HEK293 (cell line): ENCODE data around the gene UBE2M.

Source experiments
- CTCF ChIA-PET: fragments of 350-600 bp; formaldehyde crosslinking; extraction: SDS; loops from one replicate; lab custom pipeline; 2021; ENCODE audit warnings: antibody characterized with exemption; lab: Yijun Ruan, JAX
- POLR2A ChIA-PET: fragments of 300-600 bp; formaldehyde crosslinking; extraction: SDS; loops from one replicate; lab custom pipeline; 2020; ENCODE audit warnings: antibody characterized with exemption, inconsistent platforms; lab: Yijun Ruan, JAX
- H3K27ac ChIP-seq: fragments of 200-500 bp; sonication (Bioruptor generic); 2 replicates; pipeline ENCODE4 v1.5.1; 2014; ENCODE audit warnings: low read depth, low read length, control low read depth, inconsistent platforms; ENCODE audit errors: extremely low read depth
- H3K36me3 ChIP-seq, 2 experiments: fragments of 200-500 bp in 1 of 2; sonication (Bioruptor generic) in 1 of 2; 1 replicate in 1 of 2; 2 replicates in 1 of 2; pipeline ENCODE4 v1.5.1; 2014 to 2017; ENCODE audit warnings: inconsistent platforms in 2 of 2, low read length in 2 of 2; ENCODE audit not compliant: control insufficient read depth in 2 of 2, insufficient read depth in 1 of 2
- H3K4me1 ChIP-seq: fragments of 200-500 bp; sonication (Bioruptor generic); 2 replicates; pipeline ENCODE4 v1.5.1; 2014; ENCODE audit warnings: mild to moderate bottlenecking, low read length, inconsistent platforms; ENCODE audit not compliant: control insufficient read depth, insufficient read depth
- H3K4me3 ChIP-seq: 2 replicates; pipeline ENCODE4 v1.5.1; 2011; ENCODE audit warnings: low read depth, mild to moderate bottlenecking, control low read depth, low read length, moderate library complexity
- H3K9me3 ChIP-seq: fragments of 200-500 bp; sonication (Bioruptor generic); 2 replicates; pipeline ENCODE4 v1.5.1; 2014; ENCODE audit warnings: low read depth, low read length, inconsistent platforms; ENCODE audit not compliant: control insufficient read depth, insufficient read depth
- GLIS2 ChIP-seq: fragments of 450-650 bp; formaldehyde crosslinking; IDR thresholded peaks from 2 replicates; pipeline ENCODE4 v1.5.1; 2016; ENCODE audit warnings: missing biosample characterization, missing genetic modification characterization
- KLF1 ChIP-seq: fragments of 450-650 bp; formaldehyde crosslinking; IDR thresholded peaks from 2 replicates; pipeline ENCODE4 v1.5.1; 2016; ENCODE audit warnings: missing biosample characterization, missing genetic modification characterization
- KLF9 ChIP-seq: fragments of 450-650 bp; formaldehyde crosslinking; IDR thresholded peaks from 2 replicates; pipeline ENCODE4 v1.5.1; 2016; ENCODE audit warnings: missing biosample characterization, missing genetic modification characterization, low read depth
- MEIS1 ChIP-seq: sonication (generic); formaldehyde crosslinking; IDR thresholded peaks from 2 replicates; pipeline ENCODE4 v1.8.1; 2022; ENCODE audit warnings: missing genetic modification reagents, mild to moderate bottlenecking, borderline replicate concordance
- REPIN1 ChIP-seq: fragments of 450-650 bp; formaldehyde crosslinking; IDR thresholded peaks from 2 replicates; pipeline ENCODE4 v1.5.1; 2017; ENCODE audit warnings: missing biosample characterization, missing genetic modification characterization, low read depth
- SCRT1 ChIP-seq: fragments of 450-650 bp; formaldehyde crosslinking; IDR thresholded peaks from 2 replicates; pipeline ENCODE4 v1.5.1; 2016; ENCODE audit warnings: missing biosample characterization, missing genetic modification characterization, borderline replicate concordance
- SCRT2 ChIP-seq: fragments of 450-650 bp; formaldehyde crosslinking; IDR thresholded peaks from 2 replicates; pipeline ENCODE4 v1.5.1; 2016; ENCODE audit warnings: missing biosample characterization, missing genetic modification characterization
- SETDB1 ChIP-seq: IDR thresholded peaks from one replicate; pipeline ENCODE4 v1.6.1; 2017; ENCODE audit warnings: mild to moderate bottlenecking, low read length, moderate library complexity, mixed read lengths; ENCODE audit not compliant: insufficient read length
- ZBTB21 ChIP-seq: fragments of 450-650 bp; formaldehyde crosslinking; IDR thresholded peaks from 2 replicates; pipeline ENCODE4 v1.5.1; 2017; ENCODE audit warnings: missing biosample characterization, missing genetic modification characterization
- ZFP69B ChIP-seq: fragments of 450-650 bp; formaldehyde crosslinking; IDR thresholded peaks from 2 replicates; pipeline ENCODE4 v1.5.1; 2016; ENCODE audit warnings: missing biosample characterization, missing genetic modification characterization
- ZNF133 ChIP-seq: fragments of 450-650 bp; formaldehyde crosslinking; IDR thresholded peaks from 2 replicates; pipeline ENCODE4 v1.5.1; 2016; ENCODE audit warnings: missing biosample characterization, missing genetic modification characterization
- ZNF146 ChIP-seq: fragments of 450-650 bp; formaldehyde crosslinking; IDR thresholded peaks from 2 replicates; pipeline ENCODE4 v1.5.1; 2016; ENCODE audit warnings: missing biosample characterization, missing genetic modification characterization
- ZNF2 ChIP-seq: fragments of 450-650 bp; formaldehyde crosslinking; IDR thresholded peaks from 2 replicates; pipeline ENCODE4 v1.5.1; 2016; ENCODE audit warnings: missing biosample characterization, missing genetic modification characterization
- ZNF223 ChIP-seq: fragments of 450-650 bp; formaldehyde crosslinking; IDR thresholded peaks from 2 replicates; pipeline ENCODE4 v1.5.1; 2016; ENCODE audit warnings: missing biosample characterization, missing genetic modification characterization
- ZNF335 ChIP-seq: fragments of 450-650 bp; formaldehyde crosslinking; conservative IDR thresholded peaks from 2 replicates; pipeline ENCODE4 v1.5.1; 2016; ENCODE audit warnings: missing biosample characterization, missing genetic modification characterization
- ZNF433 ChIP-seq: fragments of 450-650 bp; formaldehyde crosslinking; IDR thresholded peaks from 2 replicates; pipeline ENCODE4 v1.5.1; 2016; ENCODE audit warnings: missing biosample characterization, missing genetic modification characterization, low read depth
- ZNF518A ChIP-seq: fragments of 450-650 bp; formaldehyde crosslinking; conservative IDR thresholded peaks from 2 replicates; pipeline ENCODE4 v1.5.1; 2016; ENCODE audit warnings: low read depth, missing biosample characterization, missing genetic modification characterization
- ZNF530 ChIP-seq: fragments of 450-650 bp; formaldehyde crosslinking; IDR thresholded peaks from 2 replicates; pipeline ENCODE4 v1.5.1; 2016; ENCODE audit warnings: low read depth, missing biosample characterization, missing genetic modification characterization
- ZNF544 ChIP-seq: fragments of 450-650 bp; formaldehyde crosslinking; IDR thresholded peaks from 2 replicates; pipeline ENCODE4 v1.5.0; 2017; ENCODE audit warnings: missing biosample characterization, missing genetic modification characterization
- ZNF610 ChIP-seq: fragments of 450-650 bp; formaldehyde crosslinking; IDR thresholded peaks from 2 replicates; pipeline ENCODE4 v1.5.1; 2016; ENCODE audit warnings: missing biosample characterization, missing genetic modification characterization, borderline replicate concordance
- ZNF623 ChIP-seq: fragments of 450-650 bp; formaldehyde crosslinking; IDR thresholded peaks from 2 replicates; pipeline ENCODE4 v1.5.1; 2016; ENCODE audit warnings: missing biosample characterization, missing genetic modification characterization
- ZNF664 ChIP-seq: fragments of 450-650 bp; formaldehyde crosslinking; IDR thresholded peaks from 2 replicates; pipeline ENCODE4 v1.5.1; 2016; ENCODE audit warnings: missing biosample characterization, missing genetic modification characterization
- ZNF670 ChIP-seq: fragments of 450-650 bp; formaldehyde crosslinking; IDR thresholded peaks from 2 replicates; pipeline ENCODE4 v1.5.1; 2016; ENCODE audit warnings: missing biosample characterization, missing genetic modification characterization, low read depth
- ZNF692 ChIP-seq: fragments of 450-650 bp; formaldehyde crosslinking; IDR thresholded peaks from 2 replicates; pipeline ENCODE4 v1.5.1; 2016; ENCODE audit warnings: missing biosample characterization, missing genetic modification characterization
- ZNF785 ChIP-seq: fragments of 450-650 bp; formaldehyde crosslinking; IDR thresholded peaks from 2 replicates; pipeline ENCODE4 v1.5.1; 2016; ENCODE audit warnings: missing biosample characterization, missing genetic modification characterization
- ZNF843 ChIP-seq: fragments of 450-650 bp; formaldehyde crosslinking; IDR thresholded peaks from 2 replicates; pipeline ENCODE4 v1.5.1; 2016; ENCODE audit warnings: missing biosample characterization, missing genetic modification characterization
- ZSCAN5A ChIP-seq: fragments of 450-650 bp; formaldehyde crosslinking; IDR thresholded peaks from 2 replicates; pipeline ENCODE4 v1.5.1; 2016; ENCODE audit warnings: missing biosample characterization, missing genetic modification characterization

Gene UBE2M

GRCh38 chr19:58555369-58555885 lies 3.0 kb downstream of the UBE2M start:
- peaks cover 33 to 58% of the 10 kb centered on the region in 2 experiments for H3K36me3 ChIP-seq
- no peaks in the 10 kb centered on the region for H3K9me3 ChIP-seq
- TF ChIP-seq ZBTB21 (tag by site-specific recombination) (no peak), ZNF530 (no peak), ZNF433 (tag by site-specific recombination) (no peak), ZNF133 (tag by site-specific recombination) (no peak), ZNF670 (tag by site-specific recombination) (no peak), ZNF544 (tag by site-specific recombination) (no peak), ZNF2 (no peak), ZNF664 (tag by site-specific recombination) (no peak), SCRT1 (tag by site-specific recombination) (peak; percentile 92), ZFP69B (tag by site-specific recombination) (peak; percentile 94; the same call in 1 of the 2 replicates), SCRT2 (tag by site-specific recombination) (peak; percentile 94), KLF1 (tag by site-specific recombination) (no peak), ZNF610 (no peak), ZNF785 (tag by site-specific recombination) (no peak), REPIN1 (tag by site-specific recombination) (no peak), SETDB1 (no peak), MEIS1 (no peak), ZSCAN5A (tag by site-specific recombination) (no peak), ZNF623 (tag by site-specific recombination) (no peak), ZNF692 (tag by site-specific recombination) (peak; percentile 97; the same call in 1 of the 2 replicates), KLF9 (tag by site-specific recombination) (peak; percentile 31; the same call in 1 of the 2 replicates), ZNF335 (tag by site-specific recombination) (peak; percentile 9; the same call in 1 of the 2 replicates), ZNF146 (no peak), ZNF843 (no peak), GLIS2 (tag by site-specific recombination) (no peak), ZNF518A (tag by site-specific recombination) (no peak), ZNF223 (tag by site-specific recombination) (no peak)
- ChIA-PET CTCF (interaction anchor here (1.3 to 2.7 kb wide), 4 partner anchors 12 to 35 kb away, joined by 4 to 20 read pairs (median 8); partner anchors contain the start of genes TRIM28 and ZBTB45), POLR2A (interaction anchor here (0.9 to 4.6 kb wide), 13 partner anchors 9 to 327 kb away, joined by 3 to 128 read pairs (median 5); partner anchors contain the start of genes TRIM28, ZBTB45, ZNF497 and ZNF544)
- H3K4me3 ChIP-seq: peak overlapping the region; percentile 64
- peaks cover 17% of the 10 kb centered on the region for H3K4me1 ChIP-seq
- H3K27ac ChIP-seq: peak overlapping the region; percentile 99
